ENCODE results near the gene SPNS3. TPM values are rescaled to one million over a fixed set of nuclear protein-coding genes. Genes with fewer than 3 reads are reported as not detected.

The SPNS3 gene
- total and polyA plus RNA-seq, 2 donors (not counting 1 experiment from before 2014, with no cell fraction given), result 0.44 to 0.52 TPM

Other genes starting within 250 kb of the SPNS3 start
- gene ANKFY1, start 170.0 kb upstream of the SPNS3 start, total RNA-seq, result 63.9 and 68.4 TPM in 2 replicates
- gene ANKFY1, start 170.0 kb upstream of the SPNS3 start, polyA plus RNA-seq, result 23.1 and 38.8 TPM in 2 replicates
- gene UBE2G1, start 67.3 kb upstream of the SPNS3 start, total RNA-seq, result 76.0 and 78.1 TPM in 2 replicates
- gene UBE2G1, start 67.3 kb upstream of the SPNS3 start, polyA plus RNA-seq, result 27.1 and 33.3 TPM in 2 replicates
- gene SPNS2, start 64.9 kb downstream of the SPNS3 start, total RNA-seq, result 0.66 TPM in 1 of 2 replicates, not detected in the other
- 0.17 and 0.48 TPM in 2 replicates for gene SPNS2, start 64.9 kb downstream of the SPNS3 start, polyA plus RNA-seq
- 65.8 and 72.4 TPM in 2 replicates for gene MYBBP1A, start 121.4 kb downstream of the SPNS3 start, total RNA-seq
- gene MYBBP1A, start 121.4 kb downstream of the SPNS3 start, polyA plus RNA-seq, result 72.6 and 74.4 TPM in 2 replicates
- not detected in 2 replicates for gene GGT6, start 126.6 kb downstream of the SPNS3 start, total RNA-seq
- gene GGT6, start 126.6 kb downstream of the SPNS3 start, polyA plus RNA-seq, result not detected in 2 replicates
- not detected in 2 replicates for gene SMTNL2, start 150.6 kb downstream of the SPNS3 start, total RNA-seq
- gene SMTNL2, start 150.6 kb downstream of the SPNS3 start, polyA plus RNA-seq, result not detected in 2 replicates
- not detected in 2 replicates for gene ALOX15, start 207.7 kb downstream of the SPNS3 start, total RNA-seq
- gene ALOX15, start 207.7 kb downstream of the SPNS3 start, polyA plus RNA-seq, result 0.10 and 0.13 TPM in 2 replicates

Data from B cell (primary cell).